Activated T-helper 17 cell treated with anti-CD3 and anti-CD28 coated beads, Interleukin-2, amount 50 U/mL, for 72 hours (primary cell): ENCODE results near the gene CST9L. TPM values are rescaled to one million over a fixed set of nuclear protein-coding genes. Genes with fewer than 3 reads are reported as not detected.

Source experiments
- ATAC-seq: fragments of 150-1000 bp; cut with Tn5 transposase; replicated peaks from 2 replicates; pipeline ENCODE4 v1.10.0; 2021; ENCODE audit warnings: mild to moderate bottlenecking, moderate library complexity
- H3K27ac Mint-ChIP-seq: one replicate; pipeline ENCODE4 v1.8.0; 2022; ENCODE audit warnings: mixed read lengths
- H3K27me3 Mint-ChIP-seq: one replicate; pipeline ENCODE4 v1.8.0; 2022; ENCODE audit warnings: mixed read lengths
- H3K36me3 Mint-ChIP-seq: one replicate; pipeline ENCODE4 v1.8.0; 2022; ENCODE audit warnings: low read depth, mild to moderate bottlenecking, mixed read lengths
- H3K4me1 Mint-ChIP-seq: one replicate; pipeline ENCODE4 v1.8.0; 2022; ENCODE audit warnings: mixed read lengths
- H3K4me3 Mint-ChIP-seq: one replicate; pipeline ENCODE4 v1.8.0; 2022; ENCODE audit warnings: mild to moderate bottlenecking, mixed read lengths
- H3K9me3 Mint-ChIP-seq: one replicate; pipeline ENCODE4 v1.8.0; 2022; ENCODE audit warnings: mixed read lengths
- total RNA-seq, 2 donors: library from RNA; stranded (reverse); gene quantifications; one replicate each; pipeline ENCODE4 v1.2.3, GENCODE V29; 2022

CST9L gene
- not detected for total RNA-seq

GRCh38 chr20:23568320-23568970 is at the start of gene CST9L:
Gene CST9L (minus strand): TSS chr20:23568484. CDS start chr20:23568450, 34 bp downstream.
- Mint-ChIP-seq H3K4me1 (no peaks in the 10 kb centered on the region), H3K36me3 (no peaks in the 10 kb centered on the region), H3K27me3 (peaks cover 3% of the 10 kb centered on the region), H3K4me3 (no peak within 1 kb of the TSS), H3K9me3 (no peaks in the 10 kb centered on the region), H3K27ac (no peak within 1 kb of the TSS)
- no peak for ATAC-seq

- H3K9me3 Mint-ChIP-seq, result no peaks in the 10 kb centered on the region
- peaks cover 15% of the 10 kb centered on the region for H3K27me3 Mint-ChIP-seq
- H3K27ac Mint-ChIP-seq, result no peak overlapping the region
- no peaks in the 10 kb centered on the region for H3K4me1 Mint-ChIP-seq
- no peak overlapping the region for H3K4me3 Mint-ChIP-seq
- no peak for ATAC-seq
- H3K36me3 Mint-ChIP-seq, result no peaks in the 10 kb centered on the region
Measured at GRCh38 chr20:23614163-23614562, 45.9 kb upstream of the CST9L start.

GRCh38 chr20:23613676-23614075 is 45.4 kb upstream of the CST9L start:
- no peaks in the 10 kb centered on the region for H3K36me3 Mint-ChIP-seq

GRCh38 chr20:23612396-23612795 is 44.1 kb upstream of the CST9L start:
- Mint-ChIP-seq H3K27ac (no peak overlapping the region), H3K4me1 (no peaks in the 10 kb centered on the region), H3K9me3 (no peaks in the 10 kb centered on the region), H3K36me3 (no peaks in the 10 kb centered on the region), H3K27me3 (peaks cover 10% of the 10 kb centered on the region), H3K4me3 (no peak overlapping the region)
- no peak for ATAC-seq

More at GRCh38 chr20:23613676-23614075, 45.4 kb upstream of the CST9L start:
- Mint-ChIP-seq H3K27ac (no peak overlapping the region), H3K27me3 (peaks cover 15% of the 10 kb centered on the region), H3K9me3 (no peaks in the 10 kb centered on the region), H3K4me1 (no peaks in the 10 kb centered on the region), H3K4me3 (no peak overlapping the region)
- no peak for ATAC-seq

GRCh38 chr20:23609486-23610109 is 41.3 kb upstream of the CST9L start:
- Mint-ChIP-seq H3K4me3 (no peak overlapping the region), H3K4me1 (no peaks in the 10 kb centered on the region), H3K36me3 (no peaks in the 10 kb centered on the region), H3K27me3 (peaks cover 5% of the 10 kb centered on the region), H3K27ac (no peak overlapping the region), H3K9me3 (no peaks in the 10 kb centered on the region)
- no peak for ATAC-seq

- no peaks in the 10 kb centered on the region for H3K9me3 Mint-ChIP-seq
- no peak overlapping the region for H3K4me3 Mint-ChIP-seq
- H3K27ac Mint-ChIP-seq, result no peak overlapping the region
- no peaks in the 10 kb centered on the region for H3K36me3 Mint-ChIP-seq
- ATAC-seq, result no peak
- no peaks in the 10 kb centered on the region for H3K4me1 Mint-ChIP-seq
- H3K27me3 Mint-ChIP-seq, result peaks cover 5% of the 10 kb centered on the region
Measured at GRCh38 chr20:23608251-23608846, 40.1 kb upstream of the CST9L start.

GRCh38 chr20:23607497-23608245 is 39.4 kb upstream of the CST9L start:
- peaks cover 3% of the 10 kb centered on the region for H3K27me3 Mint-ChIP-seq

GRCh38 chr20:23606652-23607049 is 38.4 kb upstream of the CST9L start:
- Mint-ChIP-seq H3K27me3 (no peaks in the 10 kb centered on the region), H3K36me3 (no peaks in the 10 kb centered on the region), H3K9me3 (no peaks in the 10 kb centered on the region), H3K4me3 (no peak overlapping the region), H3K4me1 (no peaks in the 10 kb centered on the region), H3K27ac (no peak overlapping the region)
- peak; percentile 82 for ATAC-seq

More at GRCh38 chr20:23607497-23608245, 39.4 kb upstream of the CST9L start:
- Mint-ChIP-seq H3K36me3 (no peaks in the 10 kb centered on the region), H3K4me3 (no peak overlapping the region), H3K4me1 (no peaks in the 10 kb centered on the region), H3K27ac (no peak overlapping the region), H3K9me3 (no peaks in the 10 kb centered on the region)
- ATAC-seq, result no peak

- H3K27ac Mint-ChIP-seq, result no peak within 1 kb of the TSS
- ATAC-seq, result no peak
- no peaks in the 10 kb centered on the region for H3K27me3 Mint-ChIP-seq
- no peaks in the 10 kb centered on the region for H3K36me3 Mint-ChIP-seq
- no peaks in the 10 kb centered on the region for H3K9me3 Mint-ChIP-seq
- H3K4me3 Mint-ChIP-seq, result no peak within 1 kb of the TSS
- H3K4me1 Mint-ChIP-seq, result no peaks in the 10 kb centered on the region
Measured at GRCh38 chr20:23605867-23606651, 37.8 kb upstream of the CST9L start, which contains the start of gene CST9. Gene CST9 (minus strand): TSS chr20:23605917. CDS start chr20:23605864, 53 bp downstream.

- no peaks in the 10 kb centered on the region for H3K27me3 Mint-ChIP-seq
- H3K27ac Mint-ChIP-seq, result no peak overlapping the region
- no peak for ATAC-seq
- H3K36me3 Mint-ChIP-seq, result no peaks in the 10 kb centered on the region
- no peaks in the 10 kb centered on the region for H3K9me3 Mint-ChIP-seq
- H3K4me3 Mint-ChIP-seq, result no peak overlapping the region
- no peaks in the 10 kb centered on the region for H3K4me1 Mint-ChIP-seq
Measured at GRCh38 chr20:23604306-23604705, 36.0 kb upstream of the CST9L start.

- H3K27me3 Mint-ChIP-seq, result no peaks in the 10 kb centered on the region
- no peak for ATAC-seq
- no peak overlapping the region for H3K27ac Mint-ChIP-seq
- H3K9me3 Mint-ChIP-seq, result no peaks in the 10 kb centered on the region
- no peaks in the 10 kb centered on the region for H3K4me1 Mint-ChIP-seq
- H3K36me3 Mint-ChIP-seq, result no peaks in the 10 kb centered on the region
- H3K4me3 Mint-ChIP-seq, result no peak overlapping the region
Measured at GRCh38 chr20:23603321-23603720, 35.0 kb upstream of the CST9L start.

- Mint-ChIP-seq H3K9me3 (no peaks in the 10 kb centered on the region), H3K27me3 (no peaks in the 10 kb centered on the region), H3K36me3 (no peaks in the 10 kb centered on the region), H3K27ac (no peak overlapping the region), H3K4me1 (no peaks in the 10 kb centered on the region), H3K4me3 (no peak overlapping the region)
- no peak for ATAC-seq
Measured at GRCh38 chr20:23602699-23603098, 34.4 kb upstream of the CST9L start.

- no peak overlapping the region for H3K4me3 Mint-ChIP-seq
- ATAC-seq, result no peak
- no peaks in the 10 kb centered on the region for H3K9me3 Mint-ChIP-seq
- H3K27me3 Mint-ChIP-seq, result no peaks in the 10 kb centered on the region
- no peaks in the 10 kb centered on the region for H3K4me1 Mint-ChIP-seq
- H3K27ac Mint-ChIP-seq, result no peak overlapping the region
- no peaks in the 10 kb centered on the region for H3K36me3 Mint-ChIP-seq
Measured at GRCh38 chr20:23602241-23602640, 34.0 kb upstream of the CST9L start.

GRCh38 chr20:23601715-23602114 is 33.4 kb upstream of the CST9L start:
- ATAC-seq, result no peak
- Mint-ChIP-seq H3K27ac (no peak overlapping the region), H3K36me3 (no peaks in the 10 kb centered on the region), H3K4me3 (no peak overlapping the region), H3K4me1 (no peaks in the 10 kb centered on the region), H3K9me3 (no peaks in the 10 kb centered on the region), H3K27me3 (no peaks in the 10 kb centered on the region)
